ENCODE measurements around the gene PHF5A.

PHF5A gene

DNA sequence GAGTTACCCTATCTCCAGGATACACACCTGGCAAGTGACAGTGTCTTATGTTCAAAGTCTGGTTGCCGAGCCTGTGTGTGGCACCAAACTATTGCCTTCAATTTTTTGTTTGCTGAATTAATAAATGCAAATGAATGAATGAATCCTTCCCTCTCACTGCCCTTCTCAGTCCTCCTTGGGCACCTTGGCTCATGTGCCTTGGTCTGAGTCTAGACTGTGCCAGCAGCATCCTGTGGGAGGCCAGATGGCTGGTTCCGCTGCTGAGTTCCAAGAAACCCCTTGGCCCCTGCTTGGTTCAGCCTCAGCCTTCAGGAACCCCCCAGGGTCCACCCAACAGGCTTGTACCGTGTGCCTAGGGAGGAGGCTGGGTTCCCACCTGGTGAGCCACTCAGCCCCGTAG is 52.9 kb downstream of the PHF5A start:
- Histone ChIP-seq H3K9ac (ENCODE audit: low read length) (peak overlapping the region; percentile 78), H3K4me2 (ENCODE audit: low read depth, low read length, poor library complexity, severe bottlenecking) (peak overlapping the region; percentile 76)

DNA sequence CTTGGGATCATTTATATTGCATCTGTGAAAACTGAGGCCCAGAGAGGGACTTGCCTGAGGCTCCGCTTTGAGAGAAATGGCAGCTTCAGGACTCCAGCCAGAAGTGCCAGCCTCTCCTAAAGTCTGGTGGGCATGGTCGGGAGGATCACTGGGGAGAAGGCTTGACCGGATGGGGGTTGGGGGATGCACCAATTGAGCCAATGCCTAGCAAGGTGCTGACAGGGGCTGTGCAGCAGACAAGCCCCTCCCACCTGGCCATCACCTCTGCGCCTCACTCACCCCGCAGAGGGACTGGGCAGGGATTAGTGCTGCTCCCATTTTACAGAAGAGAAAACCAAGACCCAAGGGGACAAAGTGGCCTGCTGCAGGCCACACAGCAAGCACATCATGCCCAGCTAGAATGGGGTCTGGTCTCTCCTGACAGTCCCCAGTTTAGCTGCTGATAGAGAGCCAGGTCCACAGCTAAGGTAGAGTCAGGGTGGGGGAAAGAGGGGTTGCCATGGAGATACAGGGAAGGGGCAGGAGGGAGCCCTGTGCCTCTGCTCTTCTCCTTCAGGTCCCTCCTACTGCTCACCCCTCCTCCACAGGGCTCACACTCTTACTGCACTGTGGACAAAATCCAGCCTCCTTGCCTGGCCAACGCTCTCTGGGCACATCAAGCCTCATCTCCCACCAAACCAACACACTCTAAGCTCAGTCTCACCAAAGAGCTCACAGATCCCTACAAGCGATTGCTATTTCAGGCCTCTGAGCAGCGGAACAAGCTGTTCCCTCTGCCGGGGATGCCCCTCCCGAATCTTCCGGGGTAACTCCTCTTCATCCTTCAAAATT is 57.3 kb downstream of the PHF5A start:
- Histone ChIP-seq H3K4me3 (ENCODE audit: insufficient read depth, low read length, poor library complexity, severe bottlenecking) (no peak overlapping the region), H3F3A (ENCODE audit: insufficient read depth) (peaks cover 22% of the 10 kb centered on the region), H3K27ac (ENCODE audit: low read depth, low read length) (no peak overlapping the region), H4K20me1 (ENCODE audit: low read depth, low read length) (no peaks in the 10 kb centered on the region), H3K9ac (ENCODE audit: low read length) (no peak overlapping the region), H3K79me2 (ENCODE audit: insufficient read depth, low read length) (peaks cover 15% of the 10 kb centered on the region), H3K9me3 (ENCODE audit: insufficient read depth, low read length) (no peaks in the 10 kb centered on the region), H3K4me2 (ENCODE audit: low read depth, low read length, poor library complexity, severe bottlenecking) (no peak overlapping the region), H3K9me2 (replicated peaks; ENCODE audit: insufficient read depth, low read length) (no peaks in the 10 kb centered on the region), H3K36me3 (ENCODE audit: low read length) (no peaks in the 10 kb centered on the region), H3K27me3 (ENCODE audit: low read length) (no peaks in the 10 kb centered on the region), H2AFZ (ENCODE audit: low read depth, low read length, severe bottlenecking) (no peak overlapping the region)
- TF ChIP-seq, protein P1, sequence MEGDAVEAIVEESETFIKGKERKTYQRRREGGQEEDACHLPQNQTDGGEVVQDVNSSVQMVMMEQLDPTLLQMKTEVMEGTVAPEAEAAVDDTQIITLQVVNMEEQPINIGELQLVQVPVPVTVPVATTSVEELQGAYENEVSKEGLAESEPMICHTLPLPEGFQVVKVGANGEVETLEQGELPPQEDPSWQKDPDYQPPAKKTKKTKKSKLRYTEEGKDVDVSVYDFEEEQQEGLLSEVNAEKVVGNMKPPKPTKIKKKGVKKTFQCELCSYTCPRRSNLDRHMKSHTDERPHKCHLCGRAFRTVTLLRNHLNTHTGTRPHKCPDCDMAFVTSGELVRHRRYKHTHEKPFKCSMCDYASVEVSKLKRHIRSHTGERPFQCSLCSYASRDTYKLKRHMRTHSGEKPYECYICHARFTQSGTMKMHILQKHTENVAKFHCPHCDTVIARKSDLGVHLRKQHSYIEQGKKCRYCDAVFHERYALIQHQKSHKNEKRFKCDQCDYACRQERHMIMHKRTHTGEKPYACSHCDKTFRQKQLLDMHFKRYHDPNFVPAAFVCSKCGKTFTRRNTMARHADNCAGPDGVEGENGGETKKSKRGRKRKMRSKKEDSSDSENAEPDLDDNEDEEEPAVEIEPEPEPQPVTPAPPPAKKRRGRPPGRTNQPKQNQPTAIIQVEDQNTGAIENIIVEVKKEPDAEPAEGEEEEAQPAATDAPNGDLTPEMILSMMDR (IDR thresholded peaks at IDR 0.05; ENCODE audit: insufficient read depth, low read length, poor library complexity, severe bottlenecking): no peak
- TF ChIP-seq EZH2phosphoT487 (conservative IDR thresholded peaks at IDR 0.05; ENCODE audit: low read length): no peak

More for the DNA sequence above, 52.9 kb downstream of the PHF5A start:
- Histone ChIP-seq H3K9me2 (replicated peaks; ENCODE audit: insufficient read depth, low read length) (no peaks in the 10 kb centered on the region), H4K20me1 (ENCODE audit: low read depth, low read length) (no peaks in the 10 kb centered on the region), H3K27me3 (ENCODE audit: low read length) (no peaks in the 10 kb centered on the region), H2AFZ (ENCODE audit: low read depth, low read length, severe bottlenecking) (no peak overlapping the region), H3K9me3 (ENCODE audit: insufficient read depth, low read length) (no peaks in the 10 kb centered on the region), H3K27ac (ENCODE audit: low read depth, low read length) (peak overlapping the region; percentile 82; the same call in 1 of the 2 replicates), H3K79me2 (ENCODE audit: insufficient read depth, low read length) (peaks cover 25% of the 10 kb centered on the region), H3F3A (ENCODE audit: insufficient read depth) (peaks cover 12% of the 10 kb centered on the region), H3K36me3 (ENCODE audit: low read length) (no peaks in the 10 kb centered on the region), H3K4me3 (ENCODE audit: insufficient read depth, low read length, poor library complexity, severe bottlenecking) (peak overlapping the region; percentile 61)
- no peak for TF ChIP-seq EZH2phosphoT487 (conservative IDR thresholded peaks at IDR 0.05; ENCODE audit: low read length)
- TF ChIP-seq, protein P1 (IDR thresholded peaks at IDR 0.05; ENCODE audit: insufficient read depth, low read length, poor library complexity, severe bottlenecking): no peak

DNA sequence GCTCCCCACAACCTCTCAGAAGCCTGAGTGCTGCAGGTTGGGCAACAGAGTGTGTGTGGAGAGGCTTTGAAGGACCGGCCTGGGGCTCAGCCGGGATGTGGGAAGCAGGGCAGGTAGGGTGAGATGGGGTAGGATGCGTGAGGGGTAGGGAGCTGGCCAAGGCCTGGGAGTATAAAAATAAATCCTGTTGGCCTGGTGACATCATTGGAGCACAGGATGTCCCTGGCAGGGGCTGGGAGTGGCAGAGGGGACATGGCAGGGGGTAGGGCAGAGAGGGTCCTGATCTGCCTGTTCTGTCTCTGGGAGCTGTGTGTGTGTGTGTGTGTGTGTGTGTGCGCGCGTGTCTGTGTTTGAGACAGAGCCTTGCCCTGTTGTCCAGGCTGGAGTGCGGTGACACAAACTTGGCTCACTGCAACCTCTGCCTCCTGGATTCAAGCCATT is 58.2 kb downstream of the PHF5A start:
- H4K20me1 ChIP-seq (ENCODE audit: low read depth, low read length): no peaks in the 10 kb centered on the region
- no peaks in the 10 kb centered on the region for H3K36me3 ChIP-seq (ENCODE audit: low read length)
- peaks cover 14% of the 10 kb centered on the region for H3K79me2 ChIP-seq (ENCODE audit: insufficient read depth, low read length)
- H3K4me2 ChIP-seq (ENCODE audit: low read depth, low read length, poor library complexity, severe bottlenecking): no peak overlapping the region
- peaks cover 22% of the 10 kb centered on the region for H3F3A ChIP-seq (ENCODE audit: insufficient read depth)
- H3K9me2 ChIP-seq (replicated peaks; ENCODE audit: insufficient read depth, low read length): no peaks in the 10 kb centered on the region
- TF ChIP-seq, protein P1 (IDR thresholded peaks at IDR 0.05; ENCODE audit: insufficient read depth, low read length, poor library complexity, severe bottlenecking): no peak
- TF ChIP-seq EZH2phosphoT487 (conservative IDR thresholded peaks at IDR 0.05; ENCODE audit: low read length): no peak
- no peak overlapping the region for H3K4me3 ChIP-seq (ENCODE audit: insufficient read depth, low read length, poor library complexity, severe bottlenecking)
- H3K27me3 ChIP-seq (ENCODE audit: low read length): no peaks in the 10 kb centered on the region
- no peak overlapping the region for H2AFZ ChIP-seq (ENCODE audit: low read depth, low read length, severe bottlenecking)
- no peak overlapping the region for H3K27ac ChIP-seq (ENCODE audit: low read depth, low read length)
- H3K9me3 ChIP-seq (ENCODE audit: insufficient read depth, low read length): no peaks in the 10 kb centered on the region
- H3K9ac ChIP-seq (ENCODE audit: low read length): no peak overlapping the region
